AG04450 (cell line): Measurements from ENCODE around the gene TIMMDC1. TPM values are rescaled to one million over a fixed set of nuclear protein-coding genes. Genes with fewer than 3 reads are reported as not detected.

Experiments used
- CTCF ChIA-PET: fragments of 300-600, 350-600 bp; formaldehyde crosslinking; extraction: SDS; loops from one replicate; lab custom pipeline; 2022; ENCODE audit warnings: antibody characterized with exemption, inconsistent platforms; lab: Charles Lee
- POLR2A ChIA-PET: fragments of 350-600 bp; formaldehyde crosslinking; extraction: SDS; loops from one replicate; lab custom pipeline; 2021; ENCODE audit warnings: antibody characterized with exemption, inconsistent platforms; lab: Yijun Ruan, JAX
- DNase-seq: peaks from one replicate; pipeline ENCODE4 v3.0.0-alpha.2; 2011; ENCODE audit warnings: low read depth, low spot score
- H3K27ac ChIP-seq: one replicate; pipeline ENCODE4 v1.5.1; 2012; ENCODE audit warnings: low read depth, low read length, control low read depth
- H3K27me3 ChIP-seq: one replicate; pipeline ENCODE4 v1.6.0; 2012; ENCODE audit warnings: low read length; ENCODE audit not compliant: control insufficient read depth, insufficient read depth
- H3K4me3 ChIP-seq: 2 replicates; pipeline ENCODE4 v1.5.1; 2011; ENCODE audit warnings: mild to moderate bottlenecking, low read depth, low read length, control low read depth
- H3K9me3 ChIP-seq: 2 replicates; pipeline ENCODE4 v1.5.1; 2012; ENCODE audit warnings: low read length; ENCODE audit not compliant: control insufficient read depth, insufficient read depth
- polyA plus RNA-seq: library from polyadenylated mRNA; depleted of rRNA; stranded (reverse); fragments of >200 nt; gene quantifications from 2 replicates; pipeline ENCODE4 v1.2.3, GENCODE V29; 2011
- TF ChIP-seq, protein P1 (sequence below): IDR thresholded peaks from 2 replicates; pipeline ENCODE4 v1.5.1; 2011; ENCODE audit warnings: low read depth, low read length, control low read depth, inconsistent platforms

The TIMMDC1 gene
- polyA plus RNA-seq, 1 experiment, result 97.4 TPM

DNA sequence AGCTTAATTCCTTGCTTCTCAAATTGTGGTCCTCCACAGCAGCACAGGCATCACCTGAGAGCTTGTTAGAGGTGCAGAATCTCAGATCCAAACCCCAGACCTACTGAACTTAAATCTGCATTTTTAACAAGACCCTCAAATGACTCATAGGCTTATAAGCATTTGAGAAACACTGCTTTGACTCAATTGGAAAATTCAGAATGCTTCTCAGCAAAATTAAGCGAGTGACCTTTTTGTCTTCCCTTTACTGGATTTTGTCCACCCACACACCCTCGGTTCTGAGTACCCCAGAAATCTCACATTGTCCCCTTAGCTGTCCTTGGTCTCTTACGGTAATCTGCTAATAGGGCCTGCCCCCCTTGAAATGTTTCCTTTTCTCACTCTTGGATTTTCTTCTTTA, 43.2 kb downstream of the TIMMDC1 start:
- no peak overlapping the region for H3K4me3 ChIP-seq
- ChIA-PET CTCF (no interaction called here), POLR2A (no interaction called here)
- TF ChIP-seq, protein P1, sequence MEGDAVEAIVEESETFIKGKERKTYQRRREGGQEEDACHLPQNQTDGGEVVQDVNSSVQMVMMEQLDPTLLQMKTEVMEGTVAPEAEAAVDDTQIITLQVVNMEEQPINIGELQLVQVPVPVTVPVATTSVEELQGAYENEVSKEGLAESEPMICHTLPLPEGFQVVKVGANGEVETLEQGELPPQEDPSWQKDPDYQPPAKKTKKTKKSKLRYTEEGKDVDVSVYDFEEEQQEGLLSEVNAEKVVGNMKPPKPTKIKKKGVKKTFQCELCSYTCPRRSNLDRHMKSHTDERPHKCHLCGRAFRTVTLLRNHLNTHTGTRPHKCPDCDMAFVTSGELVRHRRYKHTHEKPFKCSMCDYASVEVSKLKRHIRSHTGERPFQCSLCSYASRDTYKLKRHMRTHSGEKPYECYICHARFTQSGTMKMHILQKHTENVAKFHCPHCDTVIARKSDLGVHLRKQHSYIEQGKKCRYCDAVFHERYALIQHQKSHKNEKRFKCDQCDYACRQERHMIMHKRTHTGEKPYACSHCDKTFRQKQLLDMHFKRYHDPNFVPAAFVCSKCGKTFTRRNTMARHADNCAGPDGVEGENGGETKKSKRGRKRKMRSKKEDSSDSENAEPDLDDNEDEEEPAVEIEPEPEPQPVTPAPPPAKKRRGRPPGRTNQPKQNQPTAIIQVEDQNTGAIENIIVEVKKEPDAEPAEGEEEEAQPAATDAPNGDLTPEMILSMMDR, result no peak
- H3K27ac ChIP-seq, result no peak overlapping the region
- DNase-seq, result no peak
- H3K27me3 ChIP-seq, result peaks cover 9% of the 10 kb centered on the region
- H3K9me3 ChIP-seq, result no peaks in the 10 kb centered on the region

DNA sequence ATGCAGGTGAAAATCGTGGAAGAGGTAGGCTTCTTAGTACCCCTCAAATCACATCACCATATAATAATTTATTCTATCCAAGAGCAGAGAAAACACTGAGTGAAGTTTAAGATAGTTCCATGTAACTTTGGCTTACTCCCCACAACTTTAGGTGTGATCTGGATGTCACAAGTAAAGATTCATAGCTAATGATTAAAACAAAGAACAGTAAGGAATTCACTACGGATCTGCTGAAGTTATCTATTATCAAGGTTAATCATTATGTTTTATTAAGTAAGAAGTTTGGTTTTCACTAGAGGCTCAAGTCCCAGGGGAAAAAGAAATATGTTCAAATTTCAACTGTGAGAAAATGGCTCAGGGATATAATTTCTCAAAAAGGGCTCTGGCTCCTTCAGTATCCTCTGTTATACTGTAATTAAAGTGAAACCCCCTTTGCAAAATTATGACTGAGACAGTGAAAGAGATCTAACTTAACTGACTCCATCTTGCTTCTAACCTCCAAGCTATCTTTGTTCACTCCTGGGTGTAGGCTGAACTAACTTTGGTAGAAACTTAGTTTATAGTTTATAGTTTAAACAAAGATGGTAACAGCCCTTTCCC, 43.9 kb downstream of the TIMMDC1 start:
- CTCF ChIA-PET, result no interaction called here
- H3K9me3 ChIP-seq, result no peaks in the 10 kb centered on the region
- H3K27me3 ChIP-seq, result peaks cover 9% of the 10 kb centered on the region
- no peak overlapping the region for H3K4me3 ChIP-seq
- TF ChIP-seq, protein P1, result no peak
- DNase-seq, result no peak
- POLR2A ChIA-PET, result no interaction called here
- no peak overlapping the region for H3K27ac ChIP-seq

DNA sequence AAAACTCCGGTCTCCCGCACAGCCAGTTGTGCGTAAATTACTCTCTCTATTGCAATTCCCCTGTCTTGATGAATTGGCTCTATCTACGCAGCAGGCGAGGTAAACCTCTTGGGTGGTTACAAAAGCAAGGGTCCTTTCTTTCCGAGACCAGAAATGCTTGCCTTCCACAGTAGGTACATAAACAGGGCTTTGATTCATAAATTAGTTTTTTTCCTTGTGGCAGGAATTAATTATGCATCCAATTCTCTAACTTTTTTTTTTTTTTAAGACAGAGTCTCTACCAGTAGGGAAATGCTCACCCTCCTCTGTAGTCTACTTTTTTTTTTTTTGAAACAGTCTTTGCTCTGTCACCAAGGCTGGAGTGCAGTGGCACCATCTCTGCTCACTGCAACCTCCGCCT, 44.8 kb downstream of the TIMMDC1 start:
- ChIA-PET CTCF (no interaction called here), POLR2A (no interaction called here)
- Histone ChIP-seq H3K27ac (no peak overlapping the region), H3K9me3 (no peaks in the 10 kb centered on the region), H3K4me3 (no peak overlapping the region), H3K27me3 (peaks cover 9% of the 10 kb centered on the region)
- no peak for DNase-seq
- TF ChIP-seq, protein P1, result 0 out of 2 replicates have a peak, but pooled peaks have one; percentile 3

DNA sequence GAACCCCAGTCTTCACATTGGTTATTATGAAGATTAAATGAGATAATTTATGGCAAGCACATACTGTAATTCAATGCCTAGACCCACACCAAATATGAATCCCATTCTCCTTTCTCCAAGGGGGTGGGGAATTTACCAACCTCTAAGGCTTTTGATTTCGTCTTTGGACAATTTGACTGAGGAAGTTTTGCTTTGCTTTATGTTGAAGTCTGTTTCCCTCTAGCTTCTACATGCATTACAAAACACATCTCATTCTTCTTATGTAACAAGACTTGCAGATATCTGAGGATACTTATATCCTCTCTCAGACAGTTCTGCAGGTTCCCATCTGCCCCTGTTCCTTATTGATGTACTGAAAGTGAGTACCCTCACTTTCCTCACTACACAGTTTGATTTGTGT, 48.9 kb downstream of the TIMMDC1 start:
- Histone ChIP-seq H3K27ac (no peak overlapping the region), H3K4me3 (no peak overlapping the region), H3K9me3 (no peaks in the 10 kb centered on the region), H3K27me3 (peaks cover 7% of the 10 kb centered on the region)
- DNase-seq, result no peak
- ChIA-PET POLR2A (interaction anchor here (0.6 kb wide), 1 partner anchor 29 kb away, joined by 3 read pairs; no protein-coding TSS in a partner anchor), CTCF (no interaction called here)
- TF ChIP-seq, protein P1, result no peak

DNA sequence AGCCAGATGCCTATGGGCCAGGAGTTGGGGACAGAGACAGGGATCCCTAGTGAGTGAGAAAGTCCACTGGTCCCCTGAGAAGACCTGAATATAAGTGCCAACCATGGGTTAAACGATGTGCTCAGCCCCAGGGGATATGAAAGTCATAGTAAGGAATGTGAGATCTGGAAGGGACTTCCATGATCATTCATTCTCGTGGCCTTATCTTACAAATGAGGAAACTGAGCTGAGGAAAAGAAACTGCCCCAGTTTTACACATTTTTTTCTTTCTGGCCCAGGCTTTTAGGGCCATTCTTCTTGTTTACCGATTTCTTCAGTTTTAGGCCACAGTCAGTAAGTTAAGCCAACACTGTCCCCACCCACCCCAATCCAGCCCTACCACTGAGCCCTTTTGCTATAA, 50.0 kb downstream of the TIMMDC1 start:
- Histone ChIP-seq H3K27ac (no peak overlapping the region), H3K4me3 (no peak overlapping the region), H3K27me3 (no peaks in the 10 kb centered on the region), H3K9me3 (no peaks in the 10 kb centered on the region)
- ChIA-PET CTCF (no interaction called here), POLR2A (no interaction called here)
- TF ChIP-seq, protein P1, result no peak
- DNase-seq, result no peak
